BJ (cell line): ENCODE data around the gene E2F8. TPM values are rescaled to one million over a fixed set of nuclear protein-coding genes. Genes with fewer than 3 reads are reported as not detected.

Experiments
- CTCF ChIA-PET: fragments of 350-600 bp; formaldehyde crosslinking; extraction: SDS; loops from one replicate; lab custom pipeline; 2021; ENCODE audit warnings: antibody characterized with exemption, inconsistent platforms; lab: Yijun Ruan, JAX
- POLR2A ChIA-PET: fragments of 300-600 bp; sonication (Branson Sonifier 250); formaldehyde crosslinking; extraction: SDS; loops from one replicate; lab custom pipeline; 2021; ENCODE audit warnings: antibody characterized with exemption; lab: Charles Lee
- DNase-seq: peaks from one replicate; pipeline ENCODE4 v3.0.0-alpha.2; 2011; ENCODE audit warnings: low read depth
- H3K27me3 ChIP-seq: 2 replicates; pipeline ENCODE4 v1.6.0; 2011; ENCODE audit warnings: low read length; ENCODE audit not compliant: control insufficient read depth, insufficient read depth
- H3K36me3 ChIP-seq: 2 replicates; pipeline ENCODE4 v1.5.1; 2011; ENCODE audit warnings: low read length; ENCODE audit not compliant: control insufficient read depth, insufficient read depth
- H3K4me3 ChIP-seq: 2 replicates; pipeline ENCODE4 v1.5.1; 2011; ENCODE audit warnings: low read depth, mild to moderate bottlenecking, control low read depth, low read length
- CTCF ChIP-seq: IDR thresholded peaks from 2 replicates; pipeline ENCODE4 v1.5.1; 2011; ENCODE audit warnings: low read depth, mild to moderate bottlenecking, control low read depth, inconsistent platforms, low read length, moderate library complexity; ENCODE audit not compliant: insufficient read depth
- polyA plus RNA-seq: library from polyadenylated mRNA; depleted of rRNA; stranded (reverse); fragments of >200 nt; gene quantifications from 2 replicates; pipeline ENCODE4 v1.2.3, GENCODE V29; 2011

Gene E2F8
- polyA plus RNA-seq, 1 experiment, result 2.0 TPM

- ChIA-PET POLR2A (no interaction called here), CTCF (interaction anchor here (0.9 to 3.7 kb wide), 4 partner anchors 9 to 27 kb away, joined by 3 to 20 read pairs (median 3); no protein-coding TSS in a partner anchor)
- DNase-seq, result no peak
- Histone ChIP-seq H3K27me3 (peaks cover 17% of the 10 kb centered on the region), H3K4me3 (no peak overlapping the region), H3K36me3 (no peaks in the 10 kb centered on the region)
- TF ChIP-seq CTCF, result no peak
Observed at GRCh38 chr11:19244621-19245020, 3.9 kb upstream of the E2F8 start.

- POLR2A ChIA-PET, result no interaction called here
- no peak for TF ChIP-seq CTCF
- CTCF ChIA-PET, result interaction anchor here (1.1 to 3.7 kb wide), 3 partner anchors 10 to 26 kb away, joined by 3 to 20 read pairs (median 3); no protein-coding TSS in a partner anchor
- no peak overlapping the region for H3K4me3 ChIP-seq
- DNase-seq, result no peak
- H3K36me3 ChIP-seq, result no peaks in the 10 kb centered on the region
- peaks cover 17% of the 10 kb centered on the region for H3K27me3 ChIP-seq
Observed at GRCh38 chr11:19244084-19244483, 3.3 kb upstream of the E2F8 start.

DNA sequence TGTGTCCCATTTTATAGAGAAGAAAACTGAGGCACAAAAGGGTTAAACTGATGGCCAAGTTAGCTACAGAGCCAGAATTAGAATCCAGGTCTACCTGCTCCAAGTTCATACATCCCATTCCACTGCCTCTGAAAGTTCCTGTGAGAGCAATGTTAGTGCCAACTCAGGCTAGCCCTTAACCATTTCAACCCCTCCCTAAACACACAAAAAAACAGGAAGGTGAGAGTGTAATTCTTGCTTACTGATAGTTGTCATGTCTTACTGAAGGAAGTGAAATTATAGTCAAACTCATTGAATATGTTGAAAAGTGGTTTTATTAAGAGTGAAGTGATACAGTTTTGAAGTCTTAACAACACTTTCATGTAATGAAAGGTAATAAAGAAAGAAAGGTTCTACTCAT lies 2.9 kb upstream of the E2F8 start:
- DNase-seq, result no peak
- Histone ChIP-seq H3K4me3 (no peak overlapping the region), H3K27me3 (peaks cover 17% of the 10 kb centered on the region), H3K36me3 (no peaks in the 10 kb centered on the region)
- ChIA-PET POLR2A (no interaction called here), CTCF (interaction anchor here (1.1 to 3.7 kb wide), 3 partner anchors 10 to 26 kb away, joined by 3 to 20 read pairs (median 3); no protein-coding TSS in a partner anchor)
- no peak for TF ChIP-seq CTCF

DNA sequence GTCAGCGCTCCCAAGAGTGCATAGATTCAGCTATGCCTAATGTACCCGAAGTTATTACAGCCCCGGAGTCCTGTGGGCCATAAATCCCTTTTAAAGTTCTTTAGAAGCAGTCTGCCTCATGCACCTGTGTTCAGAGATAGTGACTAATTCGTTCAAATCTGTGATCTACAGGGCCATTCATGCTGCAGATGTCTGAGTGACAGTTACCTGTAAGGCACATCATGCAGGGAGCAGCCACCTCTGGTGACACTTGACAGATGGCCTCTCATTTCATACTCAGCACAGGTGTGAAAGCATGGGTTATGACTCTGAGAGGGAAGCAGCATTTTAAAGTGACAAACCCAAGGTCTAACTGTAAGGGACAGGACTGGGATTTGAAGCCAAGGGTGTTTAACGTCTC lies 2.4 kb upstream of the E2F8 start:
- Histone ChIP-seq H3K27me3 (peaks cover 17% of the 10 kb centered on the region), H3K36me3 (no peaks in the 10 kb centered on the region), H3K4me3 (no peak overlapping the region)
- CTCF ChIA-PET, result interaction anchor here (1.4 to 3.7 kb wide), 2 partner anchors 16 to 171 kb away, joined by 3 to 20 read pairs; no protein-coding TSS in a partner anchor
- POLR2A ChIA-PET, result no interaction called here
- DNase-seq, result no peak
- no peak for TF ChIP-seq CTCF

GRCh38 chr11:19242179-19242932 lies 1.6 kb upstream of the E2F8 start:
- TF ChIP-seq CTCF, result no peak
- H3K4me3 ChIP-seq, result peak overlapping the region; percentile 60
- H3K36me3 ChIP-seq, result no peaks in the 10 kb centered on the region
- no peak for DNase-seq
- CTCF ChIA-PET, result interaction anchor here (1.4 to 3.7 kb wide), 2 partner anchors 17 to 170 kb away, joined by 3 to 20 read pairs; no protein-coding TSS in a partner anchor
- POLR2A ChIA-PET, result no interaction called here
- H3K27me3 ChIP-seq, result peaks cover 17% of the 10 kb centered on the region
